ENCODE results near the gene WNT7B.
"Not testable (repeated sequence)": the region's sequence is repeated elsewhere in the genome, so short reads cannot be mapped to it uniquely, and the experiment has no call there.

WNT7B gene

GRCh38 chr22:46007848-46008261 is 30.9 kb upstream of the WNT7B start:
- DNase-seq, result no peak

DNA sequence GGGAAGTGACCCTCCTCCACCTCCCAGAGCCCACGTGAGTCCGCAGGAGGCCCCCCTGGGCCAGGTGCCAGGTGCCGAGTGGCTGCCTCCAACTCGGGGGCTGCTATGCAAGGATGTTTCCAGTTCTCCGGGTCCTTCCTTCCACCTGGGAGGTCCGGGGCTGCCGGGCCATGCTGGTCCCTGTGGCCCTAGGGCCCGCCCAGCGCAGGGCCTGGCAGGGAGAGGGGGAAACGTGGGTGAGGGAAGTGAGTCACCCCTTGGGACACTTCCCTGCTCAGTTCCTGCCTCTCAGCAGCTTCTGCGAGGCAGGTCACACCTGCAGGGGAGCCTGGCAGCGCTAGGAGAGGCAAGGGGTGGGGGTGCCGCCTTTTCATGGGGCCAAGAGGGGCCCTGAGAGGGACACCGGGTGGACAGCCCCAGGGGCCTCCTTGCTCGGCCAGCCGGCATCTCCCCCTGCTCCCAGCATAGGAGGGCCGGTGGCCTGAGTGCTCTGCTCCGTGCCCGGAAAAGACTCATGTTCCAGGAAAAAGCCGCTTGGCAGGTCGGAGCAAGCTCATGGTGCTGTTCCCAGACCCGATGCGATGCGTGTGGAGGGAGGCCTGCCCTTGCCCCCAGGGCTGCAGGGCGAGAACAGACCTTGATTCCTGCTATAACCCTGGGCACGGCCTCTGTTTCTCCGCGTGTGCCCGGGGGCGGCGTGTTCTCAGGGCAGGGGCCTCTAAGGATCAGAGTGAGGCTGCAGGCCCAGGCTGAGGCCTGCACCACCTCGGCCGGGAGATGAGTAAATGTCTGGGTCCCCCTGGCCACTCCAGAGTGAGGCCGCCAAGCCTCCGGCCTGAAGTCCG is 30.3 kb upstream of the WNT7B start:
- peak; percentile 77 for DNase-seq

GRCh38 chr22:46006379-46007002 is 29.5 kb upstream of the WNT7B start:
- peak; percentile 91 for DNase-seq

DNA sequence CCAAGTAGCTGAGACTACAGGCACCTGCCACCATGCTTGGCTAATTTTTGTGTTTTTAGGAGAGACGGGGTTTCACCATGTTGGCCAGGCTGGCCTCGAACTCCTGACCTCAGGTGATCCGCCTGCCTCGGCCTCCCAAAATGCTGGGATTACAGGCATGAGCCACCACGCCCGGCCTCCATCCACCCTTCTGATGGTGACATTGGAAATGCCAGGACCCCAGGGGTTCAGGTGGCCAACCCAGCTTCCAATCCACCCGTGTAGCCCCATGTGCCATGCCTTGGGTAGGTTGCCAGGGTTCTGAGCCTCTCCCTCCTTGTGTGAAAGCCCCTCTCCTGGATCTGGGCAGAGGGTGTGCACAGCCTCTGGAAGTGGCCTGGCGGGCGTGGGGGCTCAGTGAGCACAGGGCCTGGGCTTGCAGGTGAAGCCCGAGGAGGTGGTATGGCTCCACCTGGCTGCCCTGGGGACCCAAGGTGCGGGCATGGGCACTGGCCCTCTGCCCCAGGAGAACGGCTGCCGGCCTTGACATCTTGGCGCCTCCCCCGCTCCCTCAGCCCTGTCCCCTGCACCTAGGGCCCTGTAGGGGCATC is 28.2 kb upstream of the WNT7B start:
- not testable (repeated sequence) for DNase-seq

- DNase-seq, result no peak
These were observed 27.3 kb upstream of the WNT7B start for GRCh38 chr22:46004105-46004866.

DNA sequence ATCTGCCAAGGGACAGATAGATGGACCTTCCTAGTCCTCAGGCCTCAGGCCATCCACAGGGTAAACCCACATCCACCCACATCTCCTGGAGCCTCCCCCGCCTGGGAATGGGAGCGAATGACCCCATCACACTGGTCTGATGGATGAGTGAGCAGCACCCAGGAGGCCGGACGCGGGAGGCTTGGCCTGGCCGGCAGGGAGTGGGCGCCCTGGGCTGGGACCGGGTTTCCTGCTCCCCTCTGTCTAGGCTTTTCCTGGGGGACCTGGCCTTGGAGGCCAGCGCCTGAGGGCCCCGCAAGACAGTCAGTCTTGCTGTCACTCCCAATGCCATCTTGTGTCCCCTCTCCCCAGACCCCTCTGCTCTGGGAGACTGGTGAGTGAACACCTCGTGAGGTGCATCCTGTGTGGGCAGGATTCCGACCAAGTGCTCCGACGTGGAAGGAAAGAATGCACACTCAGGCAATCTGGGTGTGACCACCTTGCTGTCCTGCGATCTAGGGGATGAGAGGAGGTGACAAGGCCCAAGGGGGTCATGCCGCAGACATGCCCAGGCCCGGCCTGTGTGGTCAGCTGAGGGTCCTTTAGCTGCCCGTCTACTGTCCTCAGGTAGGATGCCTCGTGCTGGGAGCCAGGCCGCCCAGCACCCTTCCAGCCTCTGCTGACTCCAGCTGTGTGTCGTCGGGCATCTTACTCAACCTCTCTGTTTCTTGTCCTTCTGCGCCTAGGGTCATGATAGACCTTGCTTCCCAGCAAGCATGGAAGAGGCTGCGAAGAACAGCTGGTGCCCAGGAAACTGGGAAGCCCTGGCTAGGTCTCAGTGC is 26.5 kb upstream of the WNT7B start:
- no peak for DNase-seq

- DNase-seq, result peak; percentile 72
These were observed 25.9 kb upstream of the WNT7B start for GRCh38 chr22:46002757-46003270.

DNA sequence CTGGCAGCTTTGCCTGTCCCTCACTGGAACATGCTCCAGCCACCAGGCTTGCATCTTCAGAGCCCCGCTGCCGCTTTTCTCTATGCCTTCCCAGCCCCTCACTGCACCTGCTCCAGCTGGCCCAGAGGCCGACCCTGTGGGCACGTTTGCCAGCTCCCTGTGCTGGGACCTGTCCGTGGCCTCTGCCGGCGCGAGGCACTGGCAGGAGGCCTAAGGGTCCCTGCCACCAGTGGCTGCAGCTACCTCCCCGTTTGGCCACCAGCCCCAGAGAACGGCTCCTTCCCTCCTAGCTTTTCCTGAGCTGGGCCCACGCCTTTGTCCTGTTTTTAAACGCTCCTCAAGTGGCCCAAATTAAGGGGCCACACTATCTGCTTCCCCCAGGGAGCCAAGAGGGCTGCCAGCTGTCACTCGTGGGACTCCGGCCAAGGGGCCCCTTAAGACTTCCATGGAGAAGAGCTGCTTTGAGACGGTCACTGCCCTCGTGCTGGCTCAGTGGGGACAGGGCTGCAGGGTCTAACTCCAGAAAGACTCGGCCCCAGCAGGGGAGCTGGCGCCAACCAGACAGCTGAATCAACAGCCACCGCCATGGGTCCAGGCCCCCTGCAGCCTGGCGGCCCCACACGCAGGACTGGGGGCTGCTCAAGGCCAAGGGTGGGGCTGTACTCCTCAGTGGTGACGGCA is 24.6 kb upstream of the WNT7B start:
- DNase-seq, result no peak

GRCh38 chr22:46001046-46001425 is 24.1 kb upstream of the WNT7B start:
- DNase-seq, result peak; percentile 46

- no peak for DNase-seq
These were observed 23.4 kb upstream of the WNT7B start for GRCh38 chr22:46000081-46001027.

- DNase-seq, result no peak
These were observed 22.5 kb upstream of the WNT7B start for GRCh38 chr22:45999379-45999971.

DNA sequence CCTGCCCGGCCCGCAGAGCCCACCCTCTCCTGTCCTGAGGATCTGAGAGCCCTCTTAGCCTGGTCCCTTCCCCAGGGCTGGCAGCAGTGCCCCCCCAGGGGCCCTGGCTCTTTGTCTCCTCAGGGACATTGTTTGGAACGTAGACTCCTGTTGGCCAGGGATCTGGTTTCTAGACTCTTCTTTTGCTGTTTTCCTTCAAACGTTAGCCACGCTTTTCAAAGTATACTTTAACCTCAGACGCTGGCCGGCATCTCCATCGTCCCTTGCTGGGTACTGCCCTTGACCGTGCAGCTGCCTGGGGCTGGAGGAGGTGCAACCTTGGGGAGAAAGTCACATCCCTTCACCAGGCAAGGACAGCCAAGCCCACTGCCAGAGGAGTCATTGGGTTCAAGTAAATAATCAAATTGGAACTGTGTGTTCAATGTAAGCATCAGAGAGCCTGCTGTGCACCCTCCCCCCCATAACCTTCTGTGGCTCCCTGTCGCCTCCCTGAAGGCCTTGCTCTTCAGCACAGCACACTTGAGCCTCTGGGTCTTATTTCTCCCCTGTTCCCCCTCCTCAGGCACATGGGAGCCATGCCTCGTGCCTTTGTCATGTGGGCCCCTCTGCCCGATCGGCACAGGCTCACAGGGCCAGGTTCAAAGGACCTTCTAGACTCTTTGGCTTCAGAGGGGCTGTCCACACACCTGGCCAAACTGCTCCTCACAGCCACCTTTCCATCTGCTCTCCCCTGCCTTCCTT is 21.8 kb upstream of the WNT7B start:
- DNase-seq, result no peak

- peak; percentile 38 for DNase-seq
These were observed 21.0 kb upstream of the WNT7B start for GRCh38 chr22:45997777-45998637.

GRCh38 chr22:45997077-45997776 is 20.3 kb upstream of the WNT7B start:
- DNase-seq, result peak; percentile 74

GRCh38 chr22:45996241-45997076 is 19.5 kb upstream of the WNT7B start:
- peak; percentile 92 for DNase-seq

GRCh38 chr22:45995405-45996101 is 18.6 kb upstream of the WNT7B start:
- no peak for DNase-seq
